SK-N-DZ (cell line): Measurements from ENCODE around the gene PRKCD.

ENCODE experiments used
- DNase-seq: peaks from one replicate; pipeline ENCODE4 v3.0.0-alpha.2; 2015; ENCODE audit warnings: low spot score

PRKCD gene

GRCh38 chr3:53170325-53171063 is 9.5 kb downstream of the PRKCD start:
- DNase-seq = no peak

- no peak for DNase-seq
Measured at GRCh38 chr3:53171064-53171418, 10.0 kb downstream of the PRKCD start.

- DNase-seq = no peak
Measured at GRCh38 chr3:53171827-53172505, 11.0 kb downstream of the PRKCD start.

- no peak for DNase-seq
Measured at GRCh38 chr3:53173107-53173506, 12.1 kb downstream of the PRKCD start.

GRCh38 chr3:53174346-53175250 is 13.6 kb downstream of the PRKCD start:
- no peak for DNase-seq

GRCh38 chr3:53175613-53176540 is 14.9 kb downstream of the PRKCD start:
- no peak for DNase-seq

GRCh38 chr3:53178246-53178645 is 17.2 kb downstream of the PRKCD start:
- no peak for DNase-seq

- DNase-seq = no peak
Measured at GRCh38 chr3:53179580-53179979, 18.6 kb downstream of the PRKCD start.

- no peak for DNase-seq
Measured at GRCh38 chr3:53180305-53181023, 19.5 kb downstream of the PRKCD start.

- DNase-seq = no peak
Measured at GRCh38 chr3:53181024-53181371, 20.0 kb downstream of the PRKCD start.

- DNase-seq = no peak
Measured at GRCh38 chr3:53181528-53181927, 20.5 kb downstream of the PRKCD start.

GRCh38 chr3:53182764-53183355 is 21.9 kb downstream of the PRKCD start:
- no peak for DNase-seq

- no peak for DNase-seq
Measured at GRCh38 chr3:53183514-53183913, 22.5 kb downstream of the PRKCD start.

GRCh38 chr3:53184701-53185100 is 23.7 kb downstream of the PRKCD start:
- DNase-seq = no peak

GRCh38 chr3:53185761-53186465 is 24.9 kb downstream of the PRKCD start:
- no peak for DNase-seq

- DNase-seq = no peak
Measured at GRCh38 chr3:53186726-53187125, 25.7 kb downstream of the PRKCD start.

- no peak for DNase-seq
Measured at GRCh38 chr3:53187430-53187829, 26.4 kb downstream of the PRKCD start.

GRCh38 chr3:53188136-53188685 is 27.2 kb downstream of the PRKCD start:
- DNase-seq = no peak

GRCh38 chr3:53188720-53189119 is 27.7 kb downstream of the PRKCD start:
- DNase-seq = no peak
